Tibial nerve (tissue), 4 donors: Measurements from ENCODE around the gene P2RX5. TPM values are rescaled to one million over a fixed set of nuclear protein-coding genes. Genes with fewer than 3 reads are reported as not detected.

ENCODE experiments used
- DNase-seq, 2 donors: peaks; one replicate each; pipeline ENCODE4 v3.0.0-alpha.2; 2019; ENCODE audit warnings: low spot score in 2 of 2
- H3K27ac ChIP-seq, 4 donors: fragments of 200-600 bp; sonication (generic) in 3 of 4; one replicate each; pipeline ENCODE4 v1.5.1; 2017 to 2019; ENCODE audit warnings: mild to moderate bottlenecking in 1 of 4
- H3K27me3 ChIP-seq, 2 donors: fragments of 200-600 bp; sonication (generic) in 1 of 2; one replicate each; pipeline versions ENCODE4 v1.5.1 to v1.6.0; 2017 to 2019
- H3K36me3 ChIP-seq, 3 donors: fragments of 200-600 bp; sonication (generic); one replicate each; pipeline ENCODE4 v1.5.1; 2018 to 2019
- H3K4me1 ChIP-seq, 4 donors: fragments of 200-600 bp; sonication (generic) in 3 of 4; one replicate each; pipeline ENCODE4 v1.5.1; 2017 to 2019
- H3K4me3 ChIP-seq, 4 donors: fragments of 200-600 bp; sonication (generic) in 3 of 4; one replicate each; pipeline ENCODE4 v1.5.1; 2017 to 2019; ENCODE audit warnings: mild to moderate bottlenecking in 1 of 4, moderate library complexity in 1 of 4
- H3K9me3 ChIP-seq, 4 donors: fragments of 200-600 bp; sonication (generic) in 3 of 4; one replicate each; pipeline ENCODE4 v1.5.1; 2017 to 2019
- EP300 ChIP-seq, 2 donors: sonication (generic); formaldehyde crosslinking; IDR thresholded peaks; one replicate each; pipeline ENCODE4 v1.6.1; 2017; ENCODE audit warnings: antibody characterized with exemption in 2 of 2, mild to moderate bottlenecking in 1 of 2
- POLR2A ChIP-seq, 2 donors: fragments of 450-650 bp; IDR thresholded peaks; one replicate each; pipeline ENCODE4 v1.6.1; 2017; ENCODE audit warnings: antibody characterized with exemption in 2 of 2, mild to moderate bottlenecking in 2 of 2, moderate library complexity in 2 of 2
- WGBS, 2 donors: methylation state at CpG; one replicate each; pipeline ENCODE4 v1.1.5; 2018; 5-methylcytosine and 5-hydroxymethylcytosine counted together
- total RNA-seq, 4 donors: library from RNA; depleted of rRNA; stranded (reverse); fragments of >200 nt; gene quantifications; one replicate each; pipeline ENCODE4 v1.1.0, GENCODE V29; 2016
- TF ChIP-seq, protein P1 (sequence below), 5 experiments: fragments of 200-600 bp in 3 of 5; fragments of 450-650 bp in 2 of 5; sonication (generic) in 3 of 5; IDR thresholded peaks; one replicate each; pipeline ENCODE4 v1.5.1; 2016 to 2019; ENCODE audit warnings: antibody characterized with exemption in 5 of 5, mild to moderate bottlenecking in 3 of 5, moderate library complexity in 2 of 5

Gene P2RX5
- total RNA-seq, 4 donors from 2014 or later: 0.42 TPM; not detected in 3

DNA sequence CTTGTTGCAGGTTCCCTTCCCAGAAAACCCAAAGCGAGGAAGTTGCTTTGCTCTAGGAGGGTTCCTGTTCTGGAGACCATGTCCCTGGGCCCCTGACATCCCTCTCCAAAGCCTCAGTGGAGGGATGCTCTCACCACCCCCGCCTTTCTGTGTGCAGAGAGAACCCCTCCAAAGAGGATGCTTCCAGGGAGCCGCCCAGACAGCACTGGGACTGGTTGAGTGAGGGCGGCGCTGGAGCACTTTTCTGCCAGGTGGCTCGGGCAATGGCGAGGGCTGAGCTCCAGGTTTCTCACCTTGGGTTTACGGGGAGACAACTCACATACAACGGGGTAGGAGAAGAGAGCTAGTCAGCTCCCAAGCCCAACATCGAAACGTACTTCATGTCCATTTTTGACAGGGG, 20.1 kb downstream of the P2RX5 start:
- Histone ChIP-seq H3K27me3 (peaks cover 0 to under 1% of the 10 kb centered on the region in 2 donors), H3K36me3 (peaks cover 0 to 22% (median 0%) of the 10 kb centered on the region in 3 donors), H3K27ac (no peak overlapping the region), H3K4me3 (no peak overlapping the region), H3K9me3 (no peaks in the 10 kb centered on the region), H3K4me1 (no peaks in the 10 kb centered on the region)
- 90% methylated on average over 10 to 11 of the region's 11 CpGs for WGBS, 2 donors
- no peak for DNase-seq
- TF ChIP-seq, protein P1, sequence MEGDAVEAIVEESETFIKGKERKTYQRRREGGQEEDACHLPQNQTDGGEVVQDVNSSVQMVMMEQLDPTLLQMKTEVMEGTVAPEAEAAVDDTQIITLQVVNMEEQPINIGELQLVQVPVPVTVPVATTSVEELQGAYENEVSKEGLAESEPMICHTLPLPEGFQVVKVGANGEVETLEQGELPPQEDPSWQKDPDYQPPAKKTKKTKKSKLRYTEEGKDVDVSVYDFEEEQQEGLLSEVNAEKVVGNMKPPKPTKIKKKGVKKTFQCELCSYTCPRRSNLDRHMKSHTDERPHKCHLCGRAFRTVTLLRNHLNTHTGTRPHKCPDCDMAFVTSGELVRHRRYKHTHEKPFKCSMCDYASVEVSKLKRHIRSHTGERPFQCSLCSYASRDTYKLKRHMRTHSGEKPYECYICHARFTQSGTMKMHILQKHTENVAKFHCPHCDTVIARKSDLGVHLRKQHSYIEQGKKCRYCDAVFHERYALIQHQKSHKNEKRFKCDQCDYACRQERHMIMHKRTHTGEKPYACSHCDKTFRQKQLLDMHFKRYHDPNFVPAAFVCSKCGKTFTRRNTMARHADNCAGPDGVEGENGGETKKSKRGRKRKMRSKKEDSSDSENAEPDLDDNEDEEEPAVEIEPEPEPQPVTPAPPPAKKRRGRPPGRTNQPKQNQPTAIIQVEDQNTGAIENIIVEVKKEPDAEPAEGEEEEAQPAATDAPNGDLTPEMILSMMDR (IDR thresholded peaks at IDR 0.05): no peak
- TF ChIP-seq EP300 (IDR thresholded peaks at IDR 0.05) (no peak), POLR2A (IDR thresholded peaks at IDR 0.05) (no peak)

DNA sequence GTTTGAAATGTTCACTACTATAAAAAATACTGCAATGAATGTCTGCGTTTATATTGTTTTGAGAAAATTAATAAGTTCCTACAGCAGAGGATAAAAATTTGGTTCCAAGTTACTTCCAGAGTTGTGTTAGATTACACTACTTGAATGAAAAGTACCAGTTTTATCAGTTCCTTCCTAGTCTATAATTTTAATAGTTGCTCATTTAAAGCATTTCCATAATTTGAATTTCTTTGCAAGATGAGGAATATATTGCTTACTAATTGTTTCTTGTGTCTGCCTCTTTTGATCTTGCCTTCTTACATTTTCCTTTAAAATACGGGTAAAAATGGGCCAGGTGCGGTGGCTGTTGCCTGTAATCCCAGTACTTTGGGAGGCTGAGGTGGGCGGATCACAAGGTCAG, 23.4 kb downstream of the P2RX5 start:
- H3K27ac ChIP-seq: no peak overlapping the region
- peaks cover 0 to 29% (median 0%) of the 10 kb centered on the region in 3 donors for H3K36me3 ChIP-seq
- H3K4me1 ChIP-seq: peaks cover 0 to 17% (median 9%) of the 10 kb centered on the region in 4 donors
- no peaks in the 10 kb centered on the region for H3K9me3 ChIP-seq
- no peak for DNase-seq
- TF ChIP-seq POLR2A (IDR thresholded peaks at IDR 0.05) (no peak), EP300 (IDR thresholded peaks at IDR 0.05) (no peak)
- TF ChIP-seq, protein P1 (IDR thresholded peaks at IDR 0.05): no peak
- no peak overlapping the region for H3K4me3 ChIP-seq
- no peaks in the 10 kb centered on the region for H3K27me3 ChIP-seq
- 94 to 97% methylated on average over 4 of the region's 4 CpGs for WGBS, 2 donors

DNA sequence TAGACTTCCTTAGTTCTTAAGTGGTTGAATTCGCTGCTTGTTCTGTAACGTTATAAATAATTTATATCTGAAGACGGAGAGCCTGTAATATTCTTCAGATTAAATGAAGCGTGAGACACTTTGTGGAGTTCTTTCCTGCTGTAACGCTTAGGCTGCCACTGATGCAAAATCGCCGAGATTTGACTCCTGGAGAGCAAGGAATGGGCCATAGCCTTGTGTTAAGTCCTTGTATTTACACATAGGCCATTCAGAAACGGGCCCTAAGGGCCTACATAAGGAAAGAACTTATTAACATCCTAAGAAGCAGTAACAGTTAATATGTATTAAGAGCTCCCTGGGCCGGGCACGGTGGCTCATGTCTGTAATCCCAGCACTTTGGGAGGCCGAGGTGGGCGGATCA, 26.4 kb downstream of the P2RX5 start:
- no peaks in the 10 kb centered on the region for H3K27me3 ChIP-seq
- TF ChIP-seq POLR2A (IDR thresholded peaks at IDR 0.05) (no peak), EP300 (IDR thresholded peaks at IDR 0.05) (no peak)
- TF ChIP-seq, protein P1 (IDR thresholded peaks at IDR 0.05): no peak
- peaks cover 0 to 33% (median 0%) of the 10 kb centered on the region in 3 donors for H3K36me3 ChIP-seq
- H3K27ac ChIP-seq: peak overlapping the region in 2 of 4 donors; percentile 90 to 99
- no peaks in the 10 kb centered on the region for H3K9me3 ChIP-seq
- no peak for DNase-seq
- peaks cover 0 to 39% (median 26%) of the 10 kb centered on the region in 4 donors for H3K4me1 ChIP-seq
- H3K4me3 ChIP-seq: peak overlapping the region; percentile 55 to 99 (median 90)
- 43 to 45% methylated on average over 12 of the region's 12 CpGs for WGBS, 2 donors

DNA sequence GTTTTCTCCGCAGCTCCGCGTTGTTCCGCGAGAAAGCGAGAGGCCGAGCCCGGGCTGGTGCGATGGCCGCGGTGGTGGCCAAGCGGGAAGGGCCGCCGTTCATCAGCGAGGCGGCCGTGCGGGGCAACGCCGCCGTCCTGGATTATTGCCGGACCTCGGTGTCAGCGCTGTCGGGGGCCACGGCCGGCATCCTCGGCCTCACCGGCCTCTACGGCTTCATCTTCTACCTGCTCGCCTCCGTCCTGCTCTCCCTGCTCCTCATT, 26.9 kb downstream of the P2RX5 start:
- Histone ChIP-seq H3K4me3 (peak overlapping the region; percentile 55 to 99 (median 90)), H3K27ac (peak overlapping the region; percentile 84 to 99 (median 90)), H3K27me3 (no peaks in the 10 kb centered on the region), H3K36me3 (peaks cover 0 to 38% (median 0%) of the 10 kb centered on the region in 3 donors), H3K4me1 (peaks cover 0 to 44% (median 26%) of the 10 kb centered on the region in 4 donors), H3K9me3 (no peaks in the 10 kb centered on the region)
- DNase-seq: no peak
- 1% methylated on average over 21 to 30 of the region's 32 CpGs for WGBS, 2 donors
- TF ChIP-seq, protein P1 (IDR thresholded peaks at IDR 0.05): no peak
- TF ChIP-seq EP300 (IDR thresholded peaks at IDR 0.05) (no peak), POLR2A (IDR thresholded peaks at IDR 0.05) (no peak)

DNA sequence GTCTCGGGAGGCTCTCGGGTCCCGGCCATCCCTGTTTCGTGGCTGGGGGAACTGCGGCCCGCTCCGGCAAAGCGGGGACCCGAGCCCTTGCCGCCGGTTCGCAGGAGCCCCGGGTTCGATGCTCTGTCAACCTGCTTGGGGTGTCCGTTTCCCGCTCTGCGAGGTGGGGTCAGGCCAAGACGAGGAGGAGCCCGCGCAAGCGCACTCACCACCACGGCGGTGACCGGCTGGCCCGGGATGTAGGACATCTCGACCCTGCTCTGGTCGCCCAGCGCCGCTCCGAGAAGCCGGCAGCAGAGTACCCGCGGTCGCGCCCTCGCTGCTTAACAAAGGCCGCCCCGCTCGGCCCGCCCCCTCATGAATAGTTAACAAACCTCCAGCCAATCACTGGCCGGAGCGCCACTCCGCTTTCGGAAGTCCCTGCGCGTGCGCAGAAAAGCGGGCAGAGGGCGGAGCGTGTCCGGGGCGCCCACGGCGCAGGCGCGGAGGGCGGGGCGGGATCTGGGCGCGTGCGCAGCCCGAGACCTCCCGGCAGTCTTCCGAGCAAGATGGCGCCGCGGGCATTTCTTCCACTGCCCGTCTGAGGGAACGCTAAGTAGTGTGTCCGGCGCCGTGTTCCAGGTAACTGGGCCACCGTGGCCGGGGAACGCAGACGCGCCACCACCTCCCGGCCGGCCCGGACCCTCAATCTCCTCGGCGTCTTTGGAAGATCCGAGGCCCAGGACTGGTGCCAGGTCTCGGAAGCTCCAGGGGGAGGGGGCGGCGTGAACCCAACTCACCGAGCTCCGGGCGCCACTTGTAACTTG, 27.5 kb downstream of the P2RX5 start, which contains the start of the genes EMC6 and TAX1BP3:
TSS of gene EMC6 (plus strand) at position 534 of the 806 bp plus-strand sequence. CDS start 335 bp downstream, outside the sequence.
TSS of gene TAX1BP3 (minus strand) at position 300 of the 806 bp plus-strand sequence. CDS start at position 248, 52 bp downstream.
- 0 to 2% methylated on average over 69 to 70 of the region's 89 CpGs for WGBS, 2 donors
- H3K36me3 ChIP-seq: peaks cover 0 to 41% (median 0%) of the 10 kb centered on the region in 3 donors

More for the DNA sequence above, 27.5 kb downstream of the P2RX5 start, which contains the start of the genes EMC6 and TAX1BP3:
- peaks cover 0 to 50% (median 26%) of the 10 kb centered on the region in 4 donors for H3K4me1 ChIP-seq
- DNase-seq: peak; percentile 97 to 99
- no peaks in the 10 kb centered on the region for H3K27me3 ChIP-seq
- TF ChIP-seq EP300 (IDR thresholded peaks at IDR 0.05) (peak; percentile 46 to 98), POLR2A (IDR thresholded peaks at IDR 0.05) (peak; percentile 93)
- TF ChIP-seq, protein P1 (IDR thresholded peaks at IDR 0.05): peak in 1 of 5 experiments; percentile 9
- H3K9me3 ChIP-seq: no peaks in the 10 kb centered on the region
- H3K27ac ChIP-seq: peak within 1 kb of the TSS; percentile 84 to 99 (median 94)
- peak within 1 kb of the TSS; percentile 55 to 99 (median 90) for H3K4me3 ChIP-seq
